ENCODE results near the gene C2orf15.

The C2orf15 gene

DNA sequence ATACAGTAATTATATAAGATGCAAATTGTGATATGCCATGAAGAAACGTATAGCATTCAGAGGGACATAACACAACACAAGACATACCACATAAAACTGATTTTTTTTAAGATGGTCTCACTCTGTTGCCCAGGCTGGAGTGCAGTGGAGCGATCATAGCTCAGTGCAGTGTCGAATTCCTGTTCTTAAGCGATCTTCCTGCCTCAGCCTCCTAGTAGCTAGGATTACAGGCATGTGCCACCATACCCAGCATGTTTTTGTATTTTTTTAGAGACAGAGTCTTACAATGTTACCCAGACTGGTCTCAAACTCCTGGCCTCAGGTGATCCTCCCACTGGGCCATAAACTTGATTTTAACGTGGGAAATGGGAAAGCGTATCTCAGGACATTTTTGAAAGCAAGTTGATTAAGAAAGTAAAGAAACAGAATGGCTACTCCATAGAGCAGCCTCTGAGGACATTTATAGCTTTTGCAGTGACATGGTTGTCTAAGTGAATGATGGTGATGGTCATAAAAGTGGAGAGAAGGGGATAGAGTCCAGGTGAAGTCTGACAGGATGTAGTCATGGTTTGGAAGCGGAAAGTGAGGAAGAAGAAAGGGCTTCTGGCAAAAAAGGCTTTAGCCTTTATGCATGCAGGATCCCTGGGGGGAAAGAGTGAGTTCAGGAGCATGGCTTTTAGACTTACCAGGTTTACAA is 10.8 kb downstream of the C2orf15 start:
- DNase-seq (ENCODE audit: insufficient read length, low spot score), result no peak
- TF ChIP-seq, protein P1, sequence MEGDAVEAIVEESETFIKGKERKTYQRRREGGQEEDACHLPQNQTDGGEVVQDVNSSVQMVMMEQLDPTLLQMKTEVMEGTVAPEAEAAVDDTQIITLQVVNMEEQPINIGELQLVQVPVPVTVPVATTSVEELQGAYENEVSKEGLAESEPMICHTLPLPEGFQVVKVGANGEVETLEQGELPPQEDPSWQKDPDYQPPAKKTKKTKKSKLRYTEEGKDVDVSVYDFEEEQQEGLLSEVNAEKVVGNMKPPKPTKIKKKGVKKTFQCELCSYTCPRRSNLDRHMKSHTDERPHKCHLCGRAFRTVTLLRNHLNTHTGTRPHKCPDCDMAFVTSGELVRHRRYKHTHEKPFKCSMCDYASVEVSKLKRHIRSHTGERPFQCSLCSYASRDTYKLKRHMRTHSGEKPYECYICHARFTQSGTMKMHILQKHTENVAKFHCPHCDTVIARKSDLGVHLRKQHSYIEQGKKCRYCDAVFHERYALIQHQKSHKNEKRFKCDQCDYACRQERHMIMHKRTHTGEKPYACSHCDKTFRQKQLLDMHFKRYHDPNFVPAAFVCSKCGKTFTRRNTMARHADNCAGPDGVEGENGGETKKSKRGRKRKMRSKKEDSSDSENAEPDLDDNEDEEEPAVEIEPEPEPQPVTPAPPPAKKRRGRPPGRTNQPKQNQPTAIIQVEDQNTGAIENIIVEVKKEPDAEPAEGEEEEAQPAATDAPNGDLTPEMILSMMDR (IDR thresholded peaks at IDR 0.05; ENCODE audit: insufficient read depth, missing control alignments), result no peak

GRCh38 chr2:99153921-99154604 is 12.6 kb downstream of the C2orf15 start:
- FAIRE-seq (no peak), DNase-seq (ENCODE audit: insufficient read length, low spot score) (no peak)

More for the DNA sequence above, 10.8 kb downstream of the C2orf15 start:
- FAIRE-seq, result no peak

DNA sequence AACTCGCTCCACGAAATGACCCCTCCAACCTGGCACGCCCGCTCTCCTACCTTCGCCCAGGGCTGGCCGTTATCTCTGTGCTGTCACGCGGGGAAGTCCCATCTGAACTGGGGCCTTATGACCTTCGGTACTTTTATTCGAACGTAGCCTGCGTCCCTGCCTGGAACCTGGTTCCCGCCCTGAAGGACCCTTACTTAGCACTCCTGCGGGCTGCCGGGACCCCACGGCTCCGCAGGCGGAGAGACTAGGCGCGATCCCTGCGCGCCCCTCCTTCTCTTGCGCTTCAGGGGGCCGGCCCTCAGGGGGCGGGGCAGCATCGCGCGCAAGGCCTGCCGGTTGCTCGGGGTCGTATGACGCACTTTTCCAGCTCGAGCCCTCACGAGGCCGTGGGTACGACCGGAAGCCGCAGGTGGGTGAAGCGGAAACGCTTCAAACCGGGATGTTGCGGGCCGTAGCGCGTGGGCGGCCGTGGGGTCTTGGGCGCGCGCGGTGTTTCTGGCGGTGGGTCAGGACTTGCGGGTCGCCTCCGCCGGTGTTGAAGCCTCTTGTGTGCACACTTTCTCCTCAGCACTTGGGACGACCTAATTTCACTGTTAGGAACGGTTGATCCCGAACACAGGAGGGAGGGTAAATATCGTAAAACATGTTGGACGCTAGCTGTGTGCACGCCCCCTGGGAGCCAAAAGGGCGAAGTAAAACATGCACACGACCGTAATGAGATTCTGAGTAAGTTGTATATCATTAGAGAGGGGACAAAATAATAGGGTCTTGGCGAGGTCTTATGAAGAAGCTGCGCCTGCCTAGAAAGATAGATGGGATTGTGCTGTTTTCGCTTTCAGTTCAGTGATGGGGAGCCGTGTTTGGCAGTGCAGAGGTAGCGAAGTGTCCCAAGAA is 13.4 kb downstream of the C2orf15 start, which contains the start of the genes LIPT1 and TSGA10:
LIPT1 (plus strand) TSS at position 325 of the 894 bp plus-strand sequence. CDS start 6,991 bp downstream, outside the sequence.
TSGA10 (minus strand) TSS at position 300 of the 894 bp plus-strand sequence. CDS start 45,503 bp downstream, outside the sequence.
- FAIRE-seq (no peak), DNase-seq (ENCODE audit: insufficient read length, low spot score) (peak; percentile 87)
- TF ChIP-seq, protein P1 (IDR thresholded peaks at IDR 0.05; ENCODE audit: insufficient read depth, missing control alignments), result peak; percentile 13

More at GRCh38 chr2:99153921-99154604, 12.6 kb downstream of the C2orf15 start:
- TF ChIP-seq, protein P1 (IDR thresholded peaks at IDR 0.05; ENCODE audit: insufficient read depth, missing control alignments), result no peak

- no peak for FAIRE-seq
- TF ChIP-seq, protein P1 (IDR thresholded peaks at IDR 0.05; ENCODE audit: insufficient read depth, missing control alignments), result no peak
- DNase-seq (ENCODE audit: insufficient read length, low spot score), result no peak
Observed at GRCh38 chr2:99156891-99157290, 15.4 kb downstream of the C2orf15 start.

DNA sequence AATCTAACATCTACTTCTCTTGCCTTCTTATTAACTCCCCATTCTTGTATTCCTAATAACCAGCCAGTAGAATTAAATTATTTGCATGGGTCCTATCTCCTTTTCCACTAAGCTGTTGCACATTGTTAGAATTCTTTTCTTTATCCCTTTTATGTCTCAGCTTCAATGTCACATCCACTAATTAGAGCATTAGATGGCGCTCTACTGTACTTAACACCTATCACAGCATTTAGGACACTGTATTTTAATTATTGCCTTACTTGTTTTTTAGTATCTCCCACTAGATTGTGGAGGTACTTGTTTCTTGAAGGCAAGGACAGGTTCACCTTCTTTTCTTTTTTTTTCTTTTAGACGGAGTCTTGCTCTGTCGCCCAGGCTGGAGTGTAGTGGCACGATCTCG is 17.1 kb downstream of the C2orf15 start:
- DNase-seq (ENCODE audit: insufficient read length, low spot score) (no peak), FAIRE-seq (no peak)
- TF ChIP-seq, protein P1 (IDR thresholded peaks at IDR 0.05; ENCODE audit: insufficient read depth, missing control alignments), result peak; percentile 18

DNA sequence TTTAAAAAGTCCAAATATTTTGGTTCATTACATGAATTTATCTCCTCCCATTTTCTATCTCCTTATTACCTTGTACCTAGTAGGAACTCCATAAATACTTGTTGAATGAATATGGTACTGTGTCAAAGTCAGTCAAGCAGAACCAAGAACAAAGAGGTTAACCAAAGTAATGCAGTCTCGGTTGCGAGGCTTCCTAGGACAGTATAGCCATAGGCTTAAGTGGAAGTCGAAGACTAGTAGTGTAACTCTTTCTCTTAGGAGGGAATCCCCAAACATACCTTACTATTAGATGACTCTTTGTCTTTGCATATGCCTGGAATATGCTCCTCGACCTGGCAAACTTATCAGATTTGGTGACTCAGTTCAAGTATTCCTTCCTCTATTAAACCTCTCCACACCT is 18.1 kb downstream of the C2orf15 start:
- DNase-seq (ENCODE audit: insufficient read length, low spot score), result no peak
- no peak for FAIRE-seq
- TF ChIP-seq, protein P1 (IDR thresholded peaks at IDR 0.05; ENCODE audit: insufficient read depth, missing control alignments), result no peak
